ENCODE results near the gene CPN1. TPM values are rescaled to one million over a fixed set of nuclear protein-coding genes. Genes with fewer than 3 reads are reported as not detected.
"Not testable (repeated sequence)": the region's sequence is repeated elsewhere in the genome, so short reads cannot be mapped to it uniquely, and the experiment has no call there.

The CPN1 gene
- not detected for total RNA-seq

- Histone ChIP-seq H3K4me1 (no peaks in the 10 kb centered on the region), H3K9me3 (no peaks in the 10 kb centered on the region), H3K27me3 (no peaks in the 10 kb centered on the region), H3K4me3 (replicated peaks in 1 of 3) (no peak within 1 kb of the TSS), H3K36me3 (no peaks in the 10 kb centered on the region), H3K27ac (no peak within 1 kb of the TSS)
- WGBS, 2 donors: 82 to 89% methylated on average over 24 of the region's 24 CpGs
- TF ChIP-seq CTCF (IDR thresholded peaks at IDR 0.05) (no peak), POLR2A (IDR thresholded peaks at IDR 0.05) (no peak)
- DNase-seq: no peak
- intact Hi-C loops (cut with DNase I): no loop called here
Measured at GRCh38 chr10:100081075-100082001, at the start of gene CPN1. TSS of gene CPN1 (minus strand) at chr10:100081869. CDS start at chr10:100081625, 244 bp downstream.

GRCh38 chr10:100130831-100131230, 49.2 kb upstream of the CPN1 start:
- intact Hi-C loops (cut with DNase I): no loop called here
- Histone ChIP-seq H3K27ac (no peak overlapping the region), H3K4me3 (replicated peaks in 1 of 3) (no peak overlapping the region), H3K36me3 (no peaks in the 10 kb centered on the region), H3K9me3 (no peaks in the 10 kb centered on the region), H3K27me3 (no peaks in the 10 kb centered on the region), H3K4me1 (no peaks in the 10 kb centered on the region)
- TF ChIP-seq CTCF (IDR thresholded peaks at IDR 0.05): no peak
- TF ChIP-seq POLR2A (IDR thresholded peaks at IDR 0.05): no peak
- DNase-seq: no peak
- WGBS, 2 donors: 77 to 86% methylated on average over 6 to 7 of the region's 7 CpGs

- TF ChIP-seq POLR2A (IDR thresholded peaks at IDR 0.05): no peak
- Histone ChIP-seq H3K27me3 (no peaks in the 10 kb centered on the region), H3K27ac (no peak overlapping the region), H3K9me3 (no peaks in the 10 kb centered on the region), H3K4me3 (replicated peaks in 1 of 3) (no peak overlapping the region), H3K36me3 (no peaks in the 10 kb centered on the region), H3K4me1 (no peaks in the 10 kb centered on the region)
- intact Hi-C loops (cut with DNase I): no loop called here
- DNase-seq: no peak
- 77 to 80% methylated on average over 9 of the region's 9 CpGs for WGBS, 2 donors
Measured at GRCh38 chr10:100129424-100129823, 47.8 kb upstream of the CPN1 start.

GRCh38 chr10:100128951-100129350, 47.3 kb upstream of the CPN1 start:
- H3K36me3 ChIP-seq: no peaks in the 10 kb centered on the region
- WGBS, 2 donors: 76 to 81% methylated on average over 8 of the region's 8 CpGs
- H3K4me3 ChIP-seq (replicated peaks in 1 of 3): no peak overlapping the region
- H3K4me1 ChIP-seq: no peaks in the 10 kb centered on the region
- DNase-seq: no peak
- no peak for TF ChIP-seq CTCF (IDR thresholded peaks at IDR 0.05)
- intact Hi-C loops (cut with DNase I): no loop called here
- H3K27me3 ChIP-seq: no peaks in the 10 kb centered on the region
- H3K9me3 ChIP-seq: no peaks in the 10 kb centered on the region
- no peak overlapping the region for H3K27ac ChIP-seq

- WGBS, 2 donors: 68 to 83% methylated on average over 2 of the region's 2 CpGs
- intact Hi-C loops (cut with DNase I); H3K27ac ChIP-seq; H3K27me3 ChIP-seq; DNase-seq; H3K36me3 ChIP-seq; H3K4me3 ChIP-seq (replicated peaks in 1 of 3); H3K9me3 ChIP-seq; H3K4me1 ChIP-seq: not testable (repeated sequence)
Measured at GRCh38 chr10:100125335-100125734, 43.7 kb upstream of the CPN1 start.

- Histone ChIP-seq H3K4me1 (no peaks in the 10 kb centered on the region), H3K36me3 (no peaks in the 10 kb centered on the region), H3K27me3 (no peaks in the 10 kb centered on the region), H3K27ac (no peak overlapping the region), H3K4me3 (replicated peaks in 1 of 3) (no peak overlapping the region), H3K9me3 (no peaks in the 10 kb centered on the region)
- intact Hi-C loops (cut with DNase I): no loop called here
- no peak for DNase-seq
- 88 to 90% methylated on average over 4 of the region's 4 CpGs for WGBS, 2 donors
- TF ChIP-seq CTCF (IDR thresholded peaks at IDR 0.05) (no peak), POLR2A (IDR thresholded peaks at IDR 0.05) (no peak)
Measured at GRCh38 chr10:100124097-100124496, 42.4 kb upstream of the CPN1 start.

Data from thyroid gland (tissue), 4 donors.